ENCODE measurements around the gene MAP3K14. TPM values are rescaled to one million over a fixed set of nuclear protein-coding genes. Genes with fewer than 3 reads are reported as not detected.

Gene MAP3K14
- total and polyA plus RNA-seq, 4 donors: 1.2 to 7.8 (median 4.2) TPM

- Histone ChIP-seq H3K4me1 (ENCODE audit: control insufficient read depth in 4 of 4, insufficient read depth in 4 of 4, low read length in 3 of 4) (peaks cover 4 to 24% (median 11%) of the 10 kb centered on the region in 4 donors), H3K36me3 (ENCODE audit: control insufficient read depth in 4 of 4, insufficient read depth in 3 of 4, low read depth in 1 of 4, low read length in 3 of 4) (peaks cover 2 to 15% (median 8%) of the 10 kb centered on the region in 4 donors), H3K9ac (ENCODE audit: low read depth in 1 of 2, low read length in 2 of 2) (no peak overlapping the region), H3K4me3 (ENCODE audit: low read depth in 1 of 3, low read length in 3 of 3) (no peak overlapping the region), H3K9me3 (ENCODE audit: control insufficient read depth in 4 of 4, low read length in 3 of 4) (no peaks in the 10 kb centered on the region), H3K27ac (ENCODE audit: low read depth in 1 of 2, low read length in 2 of 2) (no peak overlapping the region), H3K27me3 (ENCODE audit: control insufficient read depth in 4 of 4, insufficient read depth in 4 of 4, low read length in 3 of 4) (no peaks in the 10 kb centered on the region)
- WGBS: 78% methylated on average over 7 of the region's 7 CpGs
- DNase-seq (ENCODE audit: low spot score): no peak
- no peak for TF ChIP-seq HNF4A (conservative IDR thresholded peaks at IDR 0.05)
- no peak for TF ChIP-seq NR2F2 (IDR thresholded peaks at IDR 0.05)
Observed at GRCh38 chr17:45260204-45260783, 56.5 kb downstream of the MAP3K14 start.

GRCh38 chr17:45258981-45259380 lies 57.8 kb downstream of the MAP3K14 start:
- no peak for TF ChIP-seq FOXA1 (IDR thresholded peaks at IDR 0.05)
- no peak for TF ChIP-seq NR2F2 (IDR thresholded peaks at IDR 0.05)
- no peak for TF ChIP-seq EGR1 (IDR thresholded peaks at IDR 0.05; ENCODE audit: low read depth in 2 of 2)
- no peak for TF ChIP-seq HNF4A (conservative IDR thresholded peaks at IDR 0.05)
- H3K36me3 ChIP-seq (ENCODE audit: control insufficient read depth in 4 of 4, insufficient read depth in 3 of 4, low read depth in 1 of 4, low read length in 3 of 4): peaks cover 0 to 8% (median under 1%) of the 10 kb centered on the region in 4 donors
- no peak overlapping the region for H3K27ac ChIP-seq (ENCODE audit: low read depth in 1 of 2, low read length in 2 of 2)
- no peaks in the 10 kb centered on the region for H3K9me3 ChIP-seq (ENCODE audit: control insufficient read depth in 4 of 4, low read length in 3 of 4)
- DNase-seq (ENCODE audit: low spot score): no peak
- no peaks in the 10 kb centered on the region for H3K27me3 ChIP-seq (ENCODE audit: control insufficient read depth in 4 of 4, insufficient read depth in 4 of 4, low read length in 3 of 4)
- no peak overlapping the region for H3K4me3 ChIP-seq (ENCODE audit: low read depth in 1 of 3, low read length in 3 of 3)
- peaks cover 4 to 19% (median 10%) of the 10 kb centered on the region in 4 donors for H3K4me1 ChIP-seq (ENCODE audit: control insufficient read depth in 4 of 4, insufficient read depth in 4 of 4, low read length in 3 of 4)
- no peak overlapping the region for H3K9ac ChIP-seq (ENCODE audit: low read depth in 1 of 2, low read length in 2 of 2)
- WGBS: 59% methylated on average over 5 of the region's 5 CpGs

GRCh38 chr17:45257115-45257514 lies 59.7 kb downstream of the MAP3K14 start:
- no peak for DNase-seq (ENCODE audit: low spot score)
- H3K36me3 ChIP-seq (ENCODE audit: control insufficient read depth in 4 of 4, insufficient read depth in 3 of 4, low read depth in 1 of 4, low read length in 3 of 4): no peaks in the 10 kb centered on the region
- WGBS: 81% methylated on average over 16 of the region's 16 CpGs
- no peak for TF ChIP-seq FOXA1 (IDR thresholded peaks at IDR 0.05)
- no peak for TF ChIP-seq HNF4G (IDR thresholded peaks at IDR 0.05)
- no peak for TF ChIP-seq EGR1 (IDR thresholded peaks at IDR 0.05; ENCODE audit: low read depth in 2 of 2)
- TF ChIP-seq SP1 (IDR thresholded peaks at IDR 0.05): no peak
- TF ChIP-seq HNF4A (conservative IDR thresholded peaks at IDR 0.05): no peak
- no peak for TF ChIP-seq RXRA (IDR thresholded peaks at IDR 0.05)
- no peak for TF ChIP-seq FOXA2 (IDR thresholded peaks at IDR 0.05)
- no peak for TF ChIP-seq MAX (IDR thresholded peaks at IDR 0.05)
- TF ChIP-seq CTCF (IDR thresholded peaks at IDR 0.05; ENCODE audit: low read depth, low read length, missing input control): no peak
- no peak for TF ChIP-seq YY1 (IDR thresholded peaks at IDR 0.05)
- no peak for TF ChIP-seq JUND (IDR thresholded peaks at IDR 0.05)
- TF ChIP-seq NR2F2 (IDR thresholded peaks at IDR 0.05): no peak
- TF ChIP-seq GABPA (IDR thresholded peaks at IDR 0.05 in 1 of 2, conservative IDR thresholded peaks at IDR 0.05 in 1 of 2): no peak
- TF ChIP-seq RAD21 (IDR thresholded peaks at IDR 0.05): no peak
- TF ChIP-seq REST (IDR thresholded peaks at IDR 0.05): no peak
- H3K27ac ChIP-seq (ENCODE audit: low read depth in 1 of 2, low read length in 2 of 2): no peak overlapping the region
- no peaks in the 10 kb centered on the region for H3K9me3 ChIP-seq (ENCODE audit: control insufficient read depth in 4 of 4, low read length in 3 of 4)
- no peak overlapping the region for H3K4me3 ChIP-seq (ENCODE audit: low read depth in 1 of 3, low read length in 3 of 3)
- no peak overlapping the region for H3K9ac ChIP-seq (ENCODE audit: low read depth in 1 of 2, low read length in 2 of 2)
- peaks cover 0 to 7% (median 4%) of the 10 kb centered on the region in 4 donors for H3K4me1 ChIP-seq (ENCODE audit: control insufficient read depth in 4 of 4, insufficient read depth in 4 of 4, low read length in 3 of 4)
- H3K27me3 ChIP-seq (ENCODE audit: control insufficient read depth in 4 of 4, insufficient read depth in 4 of 4, low read length in 3 of 4): no peaks in the 10 kb centered on the region

Data from liver (tissue), 9 donors.